ENCODE results near the gene NDUFAF8.

NDUFAF8 gene

GRCh38 chr17:81238815-81239713 is at the start of gene NDUFAF8, which contains the start of gene TEPSIN:
NDUFAF8 (plus strand) TSS chr17:81239318; CDS start chr17:81239364, 46 bp downstream.
TEPSIN (minus strand) TSS chr17:81239055; CDS start chr17:81239033, 22 bp downstream.
- H3K27ac ChIP-seq = peak within 1 kb of the TSS; percentile 63 to 95 (median 90)
- peak within 1 kb of the TSS; percentile 81 to 100 (median 93) for H3K4me3 ChIP-seq

GRCh38 chr17:81189670-81190530 is 49.2 kb upstream of the NDUFAF8 start:
- H3K27ac ChIP-seq = no peak overlapping the region
- H3K4me3 ChIP-seq = no peak overlapping the region

GRCh38 chr17:81190591-81190990 is 48.5 kb upstream of the NDUFAF8 start:
- no peak overlapping the region for H3K4me3 ChIP-seq
- no peak overlapping the region for H3K27ac ChIP-seq

- H3K27ac ChIP-seq = no peak overlapping the region
- H3K4me3 ChIP-seq = no peak overlapping the region
Measured at GRCh38 chr17:81191116-81191515, 48.0 kb upstream of the NDUFAF8 start.

GRCh38 chr17:81191646-81192045 is 47.5 kb upstream of the NDUFAF8 start:
- no peak overlapping the region for H3K27ac ChIP-seq
- no peak overlapping the region for H3K4me3 ChIP-seq

- Histone ChIP-seq H3K27ac (no peak overlapping the region), H3K4me3 (no peak overlapping the region)
Measured at GRCh38 chr17:81192386-81193050, 46.6 kb upstream of the NDUFAF8 start.

GRCh38 chr17:81193051-81193410 is 46.1 kb upstream of the NDUFAF8 start:
- Histone ChIP-seq H3K27ac (no peak overlapping the region), H3K4me3 (no peak overlapping the region)

GRCh38 chr17:81193470-81194224 is 45.5 kb upstream of the NDUFAF8 start:
- Histone ChIP-seq H3K4me3 (no peak overlapping the region), H3K27ac (no peak overlapping the region)

GRCh38 chr17:81194225-81194760 is 44.8 kb upstream of the NDUFAF8 start:
- H3K4me3 ChIP-seq = no peak overlapping the region
- no peak overlapping the region for H3K27ac ChIP-seq

- no peak overlapping the region for H3K4me3 ChIP-seq
- no peak overlapping the region for H3K27ac ChIP-seq
Measured at GRCh38 chr17:81194941-81195901, 43.9 kb upstream of the NDUFAF8 start.

GRCh38 chr17:81195941-81196495 is 43.1 kb upstream of the NDUFAF8 start:
- Histone ChIP-seq H3K27ac (no peak overlapping the region), H3K4me3 (no peak overlapping the region)

GRCh38 chr17:81196505-81197408 is 42.4 kb upstream of the NDUFAF8 start:
- H3K27ac ChIP-seq = no peak overlapping the region

GRCh38 chr17:81197409-81197795 is 41.7 kb upstream of the NDUFAF8 start:
- no peak overlapping the region for H3K4me3 ChIP-seq
- no peak overlapping the region for H3K27ac ChIP-seq

More at GRCh38 chr17:81196505-81197408, 42.4 kb upstream of the NDUFAF8 start:
- no peak overlapping the region for H3K4me3 ChIP-seq

GRCh38 chr17:81197831-81198490 is 41.2 kb upstream of the NDUFAF8 start:
- Histone ChIP-seq H3K27ac (no peak overlapping the region), H3K4me3 (no peak overlapping the region)

GRCh38 chr17:81198826-81199481 is 40.2 kb upstream of the NDUFAF8 start:
- H3K4me3 ChIP-seq = no peak overlapping the region
- no peak overlapping the region for H3K27ac ChIP-seq

- Histone ChIP-seq H3K27ac (no peak overlapping the region), H3K4me3 (no peak overlapping the region)
Measured at GRCh38 chr17:81199482-81199830, 39.7 kb upstream of the NDUFAF8 start.

All from skin epidermis (tissue), 12 donors.